ENCODE results near the gene FLYWCH2. TPM values are rescaled to one million over a fixed set of nuclear protein-coding genes. Genes with fewer than 3 reads are reported as not detected.

FLYWCH2 gene
- total and polyA plus RNA-seq, 9 of the 15 experiments (the other 6 are each of a cell fraction or from before 2014, with no cell fraction given): 0.70 to 55.5 (median 7.6) TPM

- TF ChIP-seq RBM14 (IDR thresholded peaks at IDR 0.05; ENCODE audit: borderline replicate concordance, insufficient read depth, low read depth, low read length): no peak
- TF ChIP-seq, protein P1, sequence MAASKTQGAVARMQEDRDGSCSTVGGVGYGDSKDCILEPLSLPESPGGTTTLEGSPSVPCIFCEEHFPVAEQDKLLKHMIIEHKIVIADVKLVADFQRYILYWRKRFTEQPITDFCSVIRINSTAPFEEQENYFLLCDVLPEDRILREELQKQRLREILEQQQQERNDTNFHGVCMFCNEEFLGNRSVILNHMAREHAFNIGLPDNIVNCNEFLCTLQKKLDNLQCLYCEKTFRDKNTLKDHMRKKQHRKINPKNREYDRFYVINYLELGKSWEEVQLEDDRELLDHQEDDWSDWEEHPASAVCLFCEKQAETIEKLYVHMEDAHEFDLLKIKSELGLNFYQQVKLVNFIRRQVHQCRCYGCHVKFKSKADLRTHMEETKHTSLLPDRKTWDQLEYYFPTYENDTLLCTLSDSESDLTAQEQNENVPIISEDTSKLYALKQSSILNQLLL (CRISPR knock-in tag; IDR thresholded peaks at IDR 0.05; ENCODE audit: borderline replicate concordance): no peak
- TF ChIP-seq MCM7 (IDR thresholded peaks at IDR 0.05): no peak
- no peak for TF ChIP-seq STAG1 (CRISPR knock-in tag; IDR thresholded peaks at IDR 0.05; ENCODE audit: borderline replicate concordance)
- no peak for TF ChIP-seq ZNF592 (IDR thresholded peaks at IDR 0.05)
- TF ChIP-seq PTTG1 (tag; IDR thresholded peaks at IDR 0.05; ENCODE audit: low read depth): no peak
- TF ChIP-seq, protein P2, sequence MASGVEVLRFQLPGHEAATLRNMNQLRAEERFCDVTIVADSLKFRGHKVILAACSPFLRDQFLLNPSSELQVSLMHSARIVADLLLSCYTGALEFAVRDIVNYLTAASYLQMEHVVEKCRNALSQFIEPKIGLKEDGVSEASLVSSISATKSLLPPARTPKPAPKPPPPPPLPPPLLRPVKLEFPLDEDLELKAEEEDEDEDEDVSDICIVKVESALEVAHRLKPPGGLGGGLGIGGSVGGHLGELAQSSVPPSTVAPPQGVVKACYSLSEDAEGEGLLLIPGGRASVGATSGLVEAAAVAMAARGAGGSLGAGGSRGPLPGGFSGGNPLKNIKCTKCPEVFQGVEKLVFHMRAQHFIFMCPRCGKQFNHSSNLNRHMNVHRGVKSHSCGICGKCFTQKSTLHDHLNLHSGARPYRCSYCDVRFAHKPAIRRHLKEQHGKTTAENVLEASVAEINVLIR (CRISPR knock-in tag; IDR thresholded peaks at IDR 0.05): no peak
- TF ChIP-seq C11orf30 (IDR thresholded peaks at IDR 0.05; ENCODE audit: low read depth): peak; percentile 72
- TF ChIP-seq, protein P3, sequence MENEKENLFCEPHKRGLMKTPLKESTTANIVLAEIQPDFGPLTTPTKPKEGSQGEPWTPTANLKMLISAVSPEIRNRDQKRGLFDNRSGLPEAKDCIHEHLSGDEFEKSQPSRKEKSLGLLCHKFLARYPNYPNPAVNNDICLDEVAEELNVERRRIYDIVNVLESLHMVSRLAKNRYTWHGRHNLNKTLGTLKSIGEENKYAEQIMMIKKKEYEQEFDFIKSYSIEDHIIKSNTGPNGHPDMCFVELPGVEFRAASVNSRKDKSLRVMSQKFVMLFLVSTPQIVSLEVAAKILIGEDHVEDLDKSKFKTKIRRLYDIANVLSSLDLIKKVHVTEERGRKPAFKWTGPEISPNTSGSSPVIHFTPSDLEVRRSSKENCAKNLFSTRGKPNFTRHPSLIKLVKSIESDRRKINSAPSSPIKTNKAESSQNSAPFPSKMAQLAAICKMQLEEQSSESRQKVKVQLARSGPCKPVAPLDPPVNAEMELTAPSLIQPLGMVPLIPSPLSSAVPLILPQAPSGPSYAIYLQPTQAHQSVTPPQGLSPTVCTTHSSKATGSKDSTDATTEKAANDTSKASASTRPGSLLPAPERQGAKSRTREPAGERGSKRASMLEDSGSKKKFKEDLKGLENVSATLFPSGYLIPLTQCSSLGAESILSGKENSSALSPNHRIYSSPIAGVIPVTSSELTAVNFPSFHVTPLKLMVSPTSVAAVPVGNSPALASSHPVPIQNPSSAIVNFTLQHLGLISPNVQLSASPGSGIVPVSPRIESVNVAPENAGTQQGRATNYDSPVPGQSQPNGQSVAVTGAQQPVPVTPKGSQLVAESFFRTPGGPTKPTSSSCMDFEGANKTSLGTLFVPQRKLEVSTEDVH (IDR thresholded peaks at IDR 0.05; ENCODE audit: low read depth, partially characterized antibody): no peak
- TF ChIP-seq CBX3 (IDR thresholded peaks at IDR 0.05; ENCODE audit: borderline replicate concordance in 1 of 2, low read length in 2 of 2): no peak
- TF ChIP-seq FIP1L1 (IDR thresholded peaks at IDR 0.05; ENCODE audit: low read depth, low read length, poor library complexity, severe bottlenecking): no peak
- no peak for TF ChIP-seq ESRRA (IDR thresholded peaks at IDR 0.05; ENCODE audit: borderline replicate concordance, low read depth)
- no peak for TF ChIP-seq ZNF586 (CRISPR knock-in tag; conservative IDR thresholded peaks at IDR 0.05)
- peak; percentile 81; the same call in 1 of the 2 replicates for TF ChIP-seq KAT7 (CRISPR knock-in tag; IDR thresholded peaks at IDR 0.05; ENCODE audit: borderline replicate concordance)
Measured at GRCh38 chr16:2912330-2913199, 29.6 kb downstream of the FLYWCH2 start (continued).
